ENCODE data around the gene ELP5.

ELP5 gene

GRCh38 chr17:7215652-7216180 is 36.3 kb upstream of the ELP5 start:
- H3K9me3 Mint-ChIP-seq = no peaks in the 10 kb centered on the region
- no peak for ATAC-seq
- peak overlapping the region; percentile 35 for H3K4me3 Mint-ChIP-seq
- no peak overlapping the region for H3K27ac Mint-ChIP-seq
- no peaks in the 10 kb centered on the region for H3K36me3 Mint-ChIP-seq
- peaks cover 64% of the 10 kb centered on the region for H3K4me1 Mint-ChIP-seq
- peaks cover 9% of the 10 kb centered on the region for H3K27me3 Mint-ChIP-seq

GRCh38 chr17:7216242-7217112 is 35.5 kb upstream of the ELP5 start:
- H3K4me1 Mint-ChIP-seq = peaks cover 72% of the 10 kb centered on the region
- H3K9me3 Mint-ChIP-seq = no peaks in the 10 kb centered on the region
- peak overlapping the region; percentile 35 for H3K4me3 Mint-ChIP-seq
- H3K27ac Mint-ChIP-seq = no peak overlapping the region
- no peak for ATAC-seq
- no peaks in the 10 kb centered on the region for H3K36me3 Mint-ChIP-seq
- H3K27me3 Mint-ChIP-seq = peaks cover 9% of the 10 kb centered on the region

- H3K9me3 Mint-ChIP-seq = no peaks in the 10 kb centered on the region
- H3K27ac Mint-ChIP-seq = peak overlapping the region; percentile 85
- H3K4me1 Mint-ChIP-seq = peaks cover 74% of the 10 kb centered on the region
- peaks cover 2% of the 10 kb centered on the region for H3K27me3 Mint-ChIP-seq
- ATAC-seq = no peak
- H3K4me3 Mint-ChIP-seq = peak overlapping the region; percentile 51
- no peaks in the 10 kb centered on the region for H3K36me3 Mint-ChIP-seq
Measured at GRCh38 chr17:7217113-7217987, 34.7 kb upstream of the ELP5 start.

- no peak for ATAC-seq
- Mint-ChIP-seq H3K4me3 (no peak overlapping the region), H3K27ac (peak overlapping the region; percentile 85), H3K27me3 (no peaks in the 10 kb centered on the region), H3K4me1 (peaks cover 74% of the 10 kb centered on the region), H3K9me3 (no peaks in the 10 kb centered on the region), H3K36me3 (no peaks in the 10 kb centered on the region)
Measured at GRCh38 chr17:7218166-7218565, 33.8 kb upstream of the ELP5 start.

DNA sequence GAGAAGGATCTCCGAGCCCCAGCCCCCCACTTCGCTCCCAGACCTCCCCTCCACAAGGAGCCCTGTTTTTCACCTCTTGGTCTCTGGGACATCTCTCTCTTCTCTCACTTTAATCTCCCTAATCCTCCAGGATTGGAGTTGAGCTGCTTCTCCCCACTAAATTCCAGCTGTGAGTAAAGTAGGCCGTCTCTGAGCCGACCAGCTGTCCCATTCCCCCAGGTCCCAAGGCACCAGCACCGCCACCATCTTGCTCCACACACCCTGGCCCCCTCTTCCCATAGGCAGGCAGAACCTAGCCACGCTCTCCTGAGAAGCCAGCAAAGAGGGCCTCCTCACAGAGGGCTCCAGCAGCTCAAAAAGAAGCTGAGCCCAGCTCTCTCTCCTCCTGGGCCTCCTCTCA is 33.3 kb upstream of the ELP5 start:
- peaks cover 68% of the 10 kb centered on the region for H3K4me1 Mint-ChIP-seq
- peak overlapping the region; percentile 85 for H3K27ac Mint-ChIP-seq
- H3K4me3 Mint-ChIP-seq = peak overlapping the region; percentile 16
- ATAC-seq = no peak
- H3K9me3 Mint-ChIP-seq = no peaks in the 10 kb centered on the region
- H3K36me3 Mint-ChIP-seq = peaks cover 5% of the 10 kb centered on the region
- H3K27me3 Mint-ChIP-seq = no peaks in the 10 kb centered on the region

- no peaks in the 10 kb centered on the region for H3K9me3 Mint-ChIP-seq
- H3K36me3 Mint-ChIP-seq = peaks cover 9% of the 10 kb centered on the region
- H3K27me3 Mint-ChIP-seq = no peaks in the 10 kb centered on the region
- H3K4me3 Mint-ChIP-seq = peak overlapping the region; percentile 91
- H3K27ac Mint-ChIP-seq = peak overlapping the region; percentile 85
- peaks cover 62% of the 10 kb centered on the region for H3K4me1 Mint-ChIP-seq
- ATAC-seq = no peak
Measured at GRCh38 chr17:7219229-7219811, 32.7 kb upstream of the ELP5 start.

DNA sequence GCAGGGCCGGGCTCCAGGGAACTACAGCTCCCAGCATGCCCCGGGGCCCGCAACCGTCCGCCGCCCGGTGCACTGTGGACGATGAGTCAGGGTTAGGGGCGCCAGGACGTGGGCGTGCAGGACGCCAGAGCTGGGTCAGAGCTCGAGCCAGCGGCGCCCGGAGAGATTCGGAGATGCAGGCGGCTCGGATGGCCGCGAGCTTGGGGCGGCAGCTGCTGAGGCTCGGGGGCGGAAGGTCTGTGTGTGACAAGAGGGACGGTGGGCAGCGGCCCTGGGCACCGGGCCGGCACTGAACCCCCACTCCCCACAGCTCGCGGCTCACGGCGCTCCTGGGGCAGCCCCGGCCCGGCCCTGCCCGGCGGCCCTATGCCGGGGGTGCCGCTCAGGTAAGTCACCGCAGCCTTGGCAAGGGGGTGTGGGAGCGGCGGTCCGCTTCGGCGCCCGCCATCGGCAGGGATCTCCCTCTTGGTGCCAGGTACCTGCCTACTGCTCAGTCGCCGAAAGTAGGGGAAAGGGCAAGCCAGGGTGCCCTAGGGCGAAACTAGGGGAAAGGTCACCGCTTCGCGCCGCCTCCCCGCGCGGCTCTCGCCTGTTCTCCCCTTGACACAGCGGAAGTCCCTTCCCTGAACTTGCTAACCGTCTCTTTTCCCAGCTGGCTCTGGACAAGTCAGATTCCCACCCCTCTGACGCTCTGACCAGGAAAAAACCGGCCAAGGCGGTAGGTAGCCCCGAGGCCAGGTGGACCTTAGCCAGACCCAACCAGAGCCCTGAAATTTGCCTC is 32.0 kb upstream of the ELP5 start, which contains the start of the genes ACADVL and DLG4:
ACADVL (plus strand) TSS at position 127 of the 781 bp plus-strand sequence; CDS start at position 174, 47 bp downstream.
DLG4 (minus strand) TSS at position 25 of the 781 bp plus-strand sequence.
- Mint-ChIP-seq H3K27me3 (no peaks in the 10 kb centered on the region), H3K27ac (peak within 1 kb of the TSS; percentile 85), H3K4me1 (peaks cover 55% of the 10 kb centered on the region), H3K4me3 (peak within 1 kb of the TSS; percentile 91), H3K36me3 (peaks cover 9% of the 10 kb centered on the region), H3K9me3 (no peaks in the 10 kb centered on the region)
- peak; percentile 89 for ATAC-seq

GRCh38 chr17:7220593-7221277 is 31.3 kb upstream of the ELP5 start:
- H3K9me3 Mint-ChIP-seq = no peaks in the 10 kb centered on the region
- no peaks in the 10 kb centered on the region for H3K27me3 Mint-ChIP-seq
- peak overlapping the region; percentile 85 for H3K27ac Mint-ChIP-seq
- ATAC-seq = peak; percentile 59
- peaks cover 51% of the 10 kb centered on the region for H3K4me1 Mint-ChIP-seq
- peaks cover 9% of the 10 kb centered on the region for H3K36me3 Mint-ChIP-seq
- H3K4me3 Mint-ChIP-seq = peak overlapping the region; percentile 91

- Mint-ChIP-seq H3K36me3 (peaks cover 9% of the 10 kb centered on the region), H3K27me3 (no peaks in the 10 kb centered on the region), H3K9me3 (no peaks in the 10 kb centered on the region), H3K4me1 (peaks cover 44% of the 10 kb centered on the region), H3K27ac (peak overlapping the region; percentile 85), H3K4me3 (peak overlapping the region; percentile 91)
- no peak for ATAC-seq
Measured at GRCh38 chr17:7221278-7222092, 30.5 kb upstream of the ELP5 start.

DNA sequence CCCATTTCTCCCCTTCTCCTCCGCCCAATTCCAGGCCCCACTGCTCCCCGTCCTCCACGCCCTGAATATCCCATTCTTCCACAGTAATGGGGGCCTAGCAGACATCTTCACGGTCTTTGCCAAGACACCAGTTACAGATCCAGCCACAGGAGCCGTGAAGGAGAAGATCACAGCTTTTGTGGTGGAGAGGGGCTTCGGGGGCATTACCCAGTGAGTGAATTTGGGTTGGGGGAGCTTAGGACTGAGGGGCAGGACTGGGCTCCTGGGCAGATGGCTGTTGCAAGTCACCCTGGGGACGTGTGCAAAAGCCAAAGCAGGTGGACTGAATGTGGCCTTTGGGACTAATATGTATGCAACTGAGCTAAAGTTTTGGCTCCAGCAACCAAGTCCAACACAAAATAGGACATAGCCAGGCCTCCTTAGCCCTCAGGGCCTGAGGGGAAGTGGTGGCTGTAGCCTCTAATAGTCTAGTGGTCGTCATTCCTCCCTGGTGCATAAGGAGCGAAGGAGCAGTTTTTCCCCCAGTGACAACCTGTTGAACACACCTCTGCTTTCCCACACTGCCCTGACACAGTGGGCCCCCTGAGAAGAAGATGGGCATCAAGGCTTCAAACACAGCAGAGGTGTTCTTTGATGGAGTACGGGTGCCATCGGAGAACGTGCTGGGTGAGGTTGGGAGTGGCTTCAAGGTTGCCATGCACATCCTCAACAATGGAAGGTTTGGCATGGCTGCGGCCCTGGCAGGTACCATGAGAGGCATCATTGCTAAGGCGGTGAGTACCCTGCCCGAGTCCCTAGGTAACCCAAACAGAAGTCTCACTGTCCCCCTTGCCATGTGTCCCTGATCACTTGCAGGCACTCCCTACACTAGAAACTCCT is 29.7 kb upstream of the ELP5 start:
- Mint-ChIP-seq H3K27me3 (no peaks in the 10 kb centered on the region), H3K4me1 (peaks cover 39% of the 10 kb centered on the region), H3K36me3 (peaks cover 14% of the 10 kb centered on the region), H3K4me3 (no peak overlapping the region), H3K27ac (peak overlapping the region; percentile 85), H3K9me3 (no peaks in the 10 kb centered on the region)
- ATAC-seq = no peak

DNA sequence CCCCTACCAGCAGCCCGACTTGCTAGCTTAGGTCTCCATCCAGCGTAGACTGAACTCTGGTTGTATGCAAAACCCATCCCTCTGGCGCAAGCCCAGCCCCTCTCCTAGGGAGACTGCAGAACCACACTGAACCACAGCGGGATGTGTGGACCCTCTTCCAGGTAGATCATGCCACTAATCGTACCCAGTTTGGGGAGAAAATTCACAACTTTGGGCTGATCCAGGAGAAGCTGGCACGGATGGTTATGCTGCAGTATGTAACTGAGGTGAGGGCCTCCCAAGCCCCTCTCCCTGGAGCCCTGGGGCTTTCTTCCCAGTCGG is 29.1 kb upstream of the ELP5 start:
- Mint-ChIP-seq H3K4me3 (no peak overlapping the region), H3K4me1 (peaks cover 36% of the 10 kb centered on the region), H3K9me3 (no peaks in the 10 kb centered on the region), H3K27me3 (no peaks in the 10 kb centered on the region), H3K27ac (no peak overlapping the region), H3K36me3 (peaks cover 20% of the 10 kb centered on the region)
- no peak for ATAC-seq

- no peaks in the 10 kb centered on the region for H3K27me3 Mint-ChIP-seq
- no peak for ATAC-seq
- no peak overlapping the region for H3K4me3 Mint-ChIP-seq
- H3K9me3 Mint-ChIP-seq = no peaks in the 10 kb centered on the region
- no peak overlapping the region for H3K27ac Mint-ChIP-seq
- H3K4me1 Mint-ChIP-seq = peaks cover 35% of the 10 kb centered on the region
- H3K36me3 Mint-ChIP-seq = peaks cover 25% of the 10 kb centered on the region
Measured at GRCh38 chr17:7223375-7223774, 28.6 kb upstream of the ELP5 start.
